Activated T-cell treated with anti-CD3 and anti-CD28 coated beads, Interleukin-2, amount 50 U/mL, for 4 hours (primary cell): ENCODE measurements around the gene NCKAP5. TPM values are rescaled to one million over a fixed set of nuclear protein-coding genes. Genes with fewer than 3 reads are reported as not detected.

Experiments
- ATAC-seq, 2 donors: fragments of 200-7000 bp; cut with Tn5 transposase; one replicate each; pipeline ENCODE4 v1.10.0; 2021
- DNase-seq: peaks from one replicate; pipeline ENCODE4 v3.0.0-alpha.2; 2020
- H3K27me3 Mint-ChIP-seq: one replicate; pipeline ENCODE4 v1.8.0; 2021; ENCODE audit warnings: low read depth, mixed read lengths
- H3K36me3 Mint-ChIP-seq: one replicate; pipeline ENCODE4 v1.8.0; 2022; ENCODE audit warnings: mixed read lengths; ENCODE audit not compliant: insufficient read depth
- H3K4me1 Mint-ChIP-seq: one replicate; pipeline ENCODE4 v1.8.0; 2021; ENCODE audit warnings: low read depth, mixed read lengths
- H3K4me3 Mint-ChIP-seq: one replicate; pipeline ENCODE4 v1.8.0; 2021; ENCODE audit warnings: mild to moderate bottlenecking, moderate library complexity, mixed read lengths
- H3K9me3 Mint-ChIP-seq: one replicate; pipeline ENCODE4 v1.8.0; 2021; ENCODE audit warnings: mixed read lengths
- total RNA-seq, 3 donors: library from RNA; stranded (reverse); gene quantifications; one replicate each; pipeline ENCODE4 v1.2.1, GENCODE V29; 2021

NCKAP5 gene
- total RNA-seq, 3 donors from 2014 or later, result 0.03 TPM; not detected in 2

DNA sequence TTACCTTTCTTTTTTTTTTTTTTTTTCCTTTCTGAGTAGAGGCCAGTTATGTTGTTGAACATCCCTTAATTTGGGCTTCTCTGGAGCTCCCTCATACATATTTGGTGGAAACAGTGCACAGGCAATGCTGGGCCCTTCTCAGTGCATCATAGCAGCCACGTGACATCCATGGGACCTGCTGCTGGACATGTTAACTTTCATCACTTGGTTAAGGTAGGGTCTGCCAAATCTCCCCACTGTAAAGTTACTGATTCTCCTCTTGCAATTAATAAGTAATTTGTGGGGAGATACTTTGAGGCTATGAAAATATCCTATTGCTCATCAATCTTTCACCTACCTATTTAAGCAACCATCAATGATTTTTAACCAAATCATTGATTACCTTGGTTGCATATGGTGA is 686.7 kb downstream of the NCKAP5 start:
- H3K27me3 Mint-ChIP-seq, result no peaks in the 10 kb centered on the region
- H3K9me3 Mint-ChIP-seq, result peaks cover 11% of the 10 kb centered on the region
- H3K4me1 Mint-ChIP-seq, result no peaks in the 10 kb centered on the region
- H3K36me3 Mint-ChIP-seq, result no peaks in the 10 kb centered on the region
- DNase-seq (no peak), ATAC-seq (no peak)
- no peak overlapping the region for H3K4me3 Mint-ChIP-seq

GRCh38 chr2:132877923-132878322 is 690.3 kb downstream of the NCKAP5 start:
- no peak for ATAC-seq
- Mint-ChIP-seq H3K27me3 (no peaks in the 10 kb centered on the region), H3K4me3 (no peak overlapping the region), H3K9me3 (peaks cover 7% of the 10 kb centered on the region), H3K4me1 (no peaks in the 10 kb centered on the region), H3K36me3 (no peaks in the 10 kb centered on the region)
- DNase-seq, result no peak

GRCh38 chr2:132876745-132877391 is 691.4 kb downstream of the NCKAP5 start:
- H3K4me3 Mint-ChIP-seq, result no peak overlapping the region
- ATAC-seq (no peak), DNase-seq (no peak)
- no peaks in the 10 kb centered on the region for H3K36me3 Mint-ChIP-seq
- H3K4me1 Mint-ChIP-seq, result no peaks in the 10 kb centered on the region
- peaks cover 3% of the 10 kb centered on the region for H3K9me3 Mint-ChIP-seq
- H3K27me3 Mint-ChIP-seq, result no peaks in the 10 kb centered on the region

GRCh38 chr2:132875193-132875592 is 693.1 kb downstream of the NCKAP5 start:
- no peak overlapping the region for H3K4me3 Mint-ChIP-seq
- H3K4me1 Mint-ChIP-seq, result no peaks in the 10 kb centered on the region
- DNase-seq, result no peak
- no peaks in the 10 kb centered on the region for H3K36me3 Mint-ChIP-seq
- H3K27me3 Mint-ChIP-seq, result no peaks in the 10 kb centered on the region
- no peak for ATAC-seq
- no peaks in the 10 kb centered on the region for H3K9me3 Mint-ChIP-seq

DNA sequence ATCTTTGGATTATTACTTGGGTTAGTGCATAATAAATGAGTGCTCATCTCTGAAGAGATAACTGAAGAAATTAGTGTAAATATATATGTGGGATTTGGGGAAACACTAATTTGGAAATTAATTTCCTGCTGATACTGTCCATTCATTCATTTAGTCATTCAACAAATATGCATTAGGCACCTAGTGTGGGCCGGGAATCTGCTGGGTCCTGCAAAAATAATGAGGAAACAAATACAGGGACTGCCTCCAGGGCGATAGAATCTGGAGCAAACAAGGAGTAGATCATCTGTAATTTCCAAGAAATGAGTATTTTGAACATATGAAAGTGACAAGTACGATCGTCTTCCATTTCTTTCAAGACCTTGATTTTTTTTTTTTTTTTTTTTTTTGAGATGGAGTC is 694.5 kb downstream of the NCKAP5 start:
- Mint-ChIP-seq H3K4me3 (no peak overlapping the region), H3K4me1 (no peaks in the 10 kb centered on the region), H3K36me3 (no peaks in the 10 kb centered on the region), H3K27me3 (no peaks in the 10 kb centered on the region), H3K9me3 (no peaks in the 10 kb centered on the region)
- no peak for DNase-seq
- no peak for ATAC-seq

DNA sequence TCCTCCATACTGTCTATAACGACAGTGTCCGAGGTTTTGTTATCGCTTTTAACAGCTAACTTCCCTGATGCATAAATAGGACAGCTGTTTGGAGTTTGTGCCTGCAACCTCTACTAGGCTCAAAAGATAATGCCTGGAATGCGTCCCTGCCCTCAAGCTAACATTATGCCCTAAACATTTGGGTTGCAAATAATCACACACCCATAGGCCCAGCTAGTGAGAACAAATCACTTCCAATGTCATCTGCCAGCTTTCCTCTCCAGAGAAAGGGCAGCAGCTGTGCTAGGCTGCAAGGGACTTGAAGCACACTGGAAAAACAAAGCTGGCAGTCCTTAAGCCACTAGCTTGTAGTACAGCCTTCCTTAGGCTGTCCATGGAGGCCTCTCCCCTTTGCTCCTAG is 696.4 kb downstream of the NCKAP5 start:
- Mint-ChIP-seq H3K9me3 (no peaks in the 10 kb centered on the region), H3K36me3 (no peaks in the 10 kb centered on the region), H3K4me1 (no peaks in the 10 kb centered on the region), H3K27me3 (no peaks in the 10 kb centered on the region), H3K4me3 (no peak overlapping the region)
- DNase-seq (no peak), ATAC-seq (no peak)

DNA sequence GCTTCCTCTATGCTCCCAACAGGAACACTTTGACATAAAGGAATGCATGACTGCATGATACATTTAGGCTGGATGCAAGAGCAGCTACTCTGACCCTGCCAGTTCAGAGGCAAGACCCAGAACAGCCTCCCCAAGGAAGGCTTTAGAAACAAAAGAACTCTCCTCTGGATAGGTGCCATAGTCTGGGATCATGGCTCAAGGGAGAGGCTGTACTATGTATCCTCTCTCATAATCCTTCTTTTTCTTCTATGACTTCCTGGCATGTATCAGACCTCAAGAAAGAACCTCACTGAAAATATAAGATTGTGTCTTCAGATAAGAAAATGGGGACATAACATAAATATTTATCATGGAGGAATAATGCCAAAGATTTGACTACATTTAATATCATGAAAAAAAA is 704.3 kb downstream of the NCKAP5 start:
- H3K9me3 Mint-ChIP-seq, result no peaks in the 10 kb centered on the region
- DNase-seq (no peak), ATAC-seq (no peak)
- H3K36me3 Mint-ChIP-seq, result no peaks in the 10 kb centered on the region
- H3K4me1 Mint-ChIP-seq, result no peaks in the 10 kb centered on the region
- no peak overlapping the region for H3K4me3 Mint-ChIP-seq
- no peaks in the 10 kb centered on the region for H3K27me3 Mint-ChIP-seq

GRCh38 chr2:132860220-132860619 is 708.0 kb downstream of the NCKAP5 start:
- H3K27me3 Mint-ChIP-seq, result no peaks in the 10 kb centered on the region
- H3K4me3 Mint-ChIP-seq, result no peak overlapping the region
- no peak for DNase-seq
- H3K4me1 Mint-ChIP-seq, result no peaks in the 10 kb centered on the region
- peaks cover 3% of the 10 kb centered on the region for H3K9me3 Mint-ChIP-seq
- no peaks in the 10 kb centered on the region for H3K36me3 Mint-ChIP-seq
- no peak for ATAC-seq

DNA sequence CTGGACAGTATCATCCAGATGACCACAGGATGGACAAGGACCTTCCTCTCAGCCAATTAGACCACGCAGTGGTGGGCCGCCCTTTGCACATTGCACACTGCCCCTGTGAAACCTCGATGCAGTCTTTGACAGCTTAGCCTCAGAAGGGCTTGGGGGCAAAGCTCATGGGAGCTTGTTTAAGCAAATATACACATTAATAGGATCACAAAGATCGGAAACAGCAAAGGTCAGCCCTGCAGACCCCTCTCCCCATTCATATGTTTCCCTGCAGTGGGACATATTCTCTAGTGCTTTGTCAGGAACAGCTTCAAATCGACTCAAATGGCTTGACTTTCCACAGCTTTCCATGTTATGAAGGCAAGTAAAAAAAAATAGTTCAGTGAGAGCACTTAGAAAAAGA is 708.7 kb downstream of the NCKAP5 start:
- Mint-ChIP-seq H3K4me1 (no peaks in the 10 kb centered on the region), H3K9me3 (peaks cover 3% of the 10 kb centered on the region), H3K4me3 (no peak overlapping the region), H3K27me3 (no peaks in the 10 kb centered on the region), H3K36me3 (no peaks in the 10 kb centered on the region)
- no peak for ATAC-seq
- no peak for DNase-seq

DNA sequence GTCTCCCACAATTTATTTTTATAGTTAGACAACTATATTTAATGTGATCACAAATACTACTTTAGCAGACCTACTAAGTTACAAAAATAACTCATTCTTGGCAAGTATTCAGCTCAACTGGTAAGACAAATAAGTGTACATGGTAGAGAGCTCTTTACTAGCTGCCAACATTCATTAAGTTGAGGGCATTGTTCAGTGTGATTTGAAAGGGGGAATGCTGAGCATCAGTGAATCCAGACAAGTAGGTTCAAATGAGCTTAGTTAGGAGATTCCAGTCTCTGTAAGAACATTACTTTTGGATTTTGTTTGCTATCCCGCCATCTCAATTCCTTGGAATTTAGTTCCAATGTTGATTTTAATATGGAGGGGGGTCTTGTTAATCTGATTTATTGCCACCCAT is 710.9 kb downstream of the NCKAP5 start:
- Mint-ChIP-seq H3K4me1 (no peaks in the 10 kb centered on the region), H3K4me3 (no peak overlapping the region), H3K27me3 (no peaks in the 10 kb centered on the region), H3K9me3 (peaks cover 3% of the 10 kb centered on the region), H3K36me3 (no peaks in the 10 kb centered on the region)
- ATAC-seq (no peak), DNase-seq (no peak)

DNA sequence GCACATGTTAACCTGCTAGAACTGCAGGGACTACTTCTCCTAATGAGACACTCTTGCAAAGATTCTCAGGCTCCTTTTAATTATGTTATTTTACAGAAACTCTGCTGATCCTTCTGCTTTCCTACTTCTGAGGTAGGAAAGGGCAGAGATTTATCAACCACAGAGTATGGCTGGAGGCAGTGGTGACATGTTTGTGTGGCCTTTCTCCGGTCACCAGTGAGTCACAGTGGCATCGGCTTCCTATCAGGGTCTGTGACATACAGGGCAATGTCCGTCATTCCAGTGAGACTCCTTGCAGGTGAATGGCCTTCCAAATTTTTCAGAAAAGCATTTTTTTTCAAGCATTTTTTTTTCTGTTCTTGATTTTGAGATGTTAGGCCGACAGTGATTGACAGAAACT is 717.6 kb downstream of the NCKAP5 start:
- H3K27me3 Mint-ChIP-seq, result no peaks in the 10 kb centered on the region
- ATAC-seq (no peak), DNase-seq (no peak)
- H3K4me3 Mint-ChIP-seq, result no peak overlapping the region
- no peaks in the 10 kb centered on the region for H3K36me3 Mint-ChIP-seq
- H3K4me1 Mint-ChIP-seq, result no peaks in the 10 kb centered on the region
- no peaks in the 10 kb centered on the region for H3K9me3 Mint-ChIP-seq

DNA sequence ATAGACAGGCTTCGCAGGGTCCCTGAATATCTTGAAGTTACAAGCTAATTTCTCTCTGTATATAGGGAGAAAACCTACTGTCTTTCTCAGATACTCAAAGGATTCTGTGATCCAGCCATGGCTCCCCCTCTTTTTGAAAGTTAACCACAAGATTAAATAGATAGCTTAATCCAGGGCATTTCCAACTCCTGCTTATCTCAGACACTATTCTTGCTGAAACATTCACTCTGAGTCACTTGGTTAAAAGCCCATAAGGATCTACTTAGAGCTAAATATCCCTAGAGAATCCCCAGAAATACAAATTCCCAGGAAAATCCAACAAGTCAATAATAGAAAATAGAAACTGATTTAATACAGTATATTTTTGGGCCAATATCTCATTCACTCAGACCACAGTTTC is 719.1 kb downstream of the NCKAP5 start:
- Mint-ChIP-seq H3K36me3 (no peaks in the 10 kb centered on the region), H3K9me3 (no peaks in the 10 kb centered on the region), H3K27me3 (no peaks in the 10 kb centered on the region), H3K4me3 (no peak overlapping the region), H3K4me1 (no peaks in the 10 kb centered on the region)
- ATAC-seq (no peak), DNase-seq (no peak)

- no peaks in the 10 kb centered on the region for H3K9me3 Mint-ChIP-seq
- H3K4me1 Mint-ChIP-seq, result no peaks in the 10 kb centered on the region
- no peaks in the 10 kb centered on the region for H3K27me3 Mint-ChIP-seq
- no peak for ATAC-seq
- no peak overlapping the region for H3K4me3 Mint-ChIP-seq
- DNase-seq, result no peak
- H3K36me3 Mint-ChIP-seq, result no peaks in the 10 kb centered on the region
These were observed 722.9 kb downstream of the NCKAP5 start for GRCh38 chr2:132845339-132845738.

- no peak overlapping the region for H3K4me3 Mint-ChIP-seq
- no peaks in the 10 kb centered on the region for H3K27me3 Mint-ChIP-seq
- no peaks in the 10 kb centered on the region for H3K9me3 Mint-ChIP-seq
- no peaks in the 10 kb centered on the region for H3K4me1 Mint-ChIP-seq
- no peaks in the 10 kb centered on the region for H3K36me3 Mint-ChIP-seq
- ATAC-seq, result no peak
- no peak for DNase-seq
These were observed 723.7 kb downstream of the NCKAP5 start for GRCh38 chr2:132844585-132844984.

- Mint-ChIP-seq H3K9me3 (peaks cover 20% of the 10 kb centered on the region), H3K4me1 (no peaks in the 10 kb centered on the region), H3K27me3 (no peaks in the 10 kb centered on the region), H3K36me3 (no peaks in the 10 kb centered on the region), H3K4me3 (no peak overlapping the region)
- DNase-seq (no peak), ATAC-seq (no peak)
These were observed 730.5 kb downstream of the NCKAP5 start for GRCh38 chr2:132837769-132838168.

GRCh38 chr2:132830321-132830827 is 737.9 kb downstream of the NCKAP5 start:
- ATAC-seq (no peak), DNase-seq (no peak)
- no peak overlapping the region for H3K4me3 Mint-ChIP-seq
- H3K4me1 Mint-ChIP-seq, result no peaks in the 10 kb centered on the region
- no peaks in the 10 kb centered on the region for H3K27me3 Mint-ChIP-seq
- no peaks in the 10 kb centered on the region for H3K36me3 Mint-ChIP-seq
- H3K9me3 Mint-ChIP-seq, result peaks cover 15% of the 10 kb centered on the region
